SK-N-SH (cell line): Measurements from ENCODE around the gene ACD. TPM values are rescaled to one million over a fixed set of nuclear protein-coding genes. Genes with fewer than 3 reads are reported as not detected.

Experiments
- CTCF ChIA-PET: fragments of 300-600, 350-600 bp; formaldehyde crosslinking; extraction: SDS; loops from one replicate; lab custom pipeline; 2021; lab: Yijun Ruan, JAX
- POLR2A ChIA-PET: fragments of 350-600 bp; sonication (Branson Sonifier 250); formaldehyde crosslinking; extraction: SDS; loops from one replicate; lab custom pipeline; 2020; ENCODE audit warnings: antibody characterized with exemption, inconsistent platforms; lab: Yijun Ruan, JAX
- DNase-seq: peaks from one replicate; pipeline ENCODE4 v3.0.0; 2012
- H2AFZ ChIP-seq: fragments of 200-600 bp; sonication (generic); 2 replicates; pipeline ENCODE4 v1.8.1; 2016; ENCODE audit warnings: antibody characterized with exemption, mild to moderate bottlenecking, low read depth
- H3F3A ChIP-seq: fragments of 200-600 bp; sonication (generic); replicated peaks from 2 replicates; pipeline ENCODE3; 2016; ENCODE audit warnings: antibody characterized with exemption, mild to moderate bottlenecking; ENCODE audit not compliant: insufficient read depth
- H3K27ac ChIP-seq, 2 experiments: fragments of 200-500 bp in 1 of 2; fragments of 200-600 bp in 1 of 2; sonication (Bioruptor generic) in 1 of 2; sonication (generic), shearing (Covaris generic) in 1 of 2; 2 replicates each; pipeline versions ENCODE4 v1.5.1 to v1.6.1; 2014 to 2016; ENCODE audit warnings: low read depth in 2 of 2, inconsistent platforms in 1 of 2, low read length in 1 of 2, mild to moderate bottlenecking in 1 of 2, mixed read lengths in 1 of 2
- H3K27me3 ChIP-seq: fragments of 200-600 bp; sonication (generic), shearing (Covaris generic); 2 replicates; pipeline ENCODE4 v1.6.1; 2016; ENCODE audit warnings: mixed run types; ENCODE audit not compliant: insufficient read depth
- H3K36me3 ChIP-seq, 2 experiments: fragments of 200-500 bp in 1 of 2; fragments of 200-600 bp in 1 of 2; sonication (Bioruptor generic) in 1 of 2; sonication (generic) in 1 of 2; replicated peaks in 1 of 2; 2 replicates each; pipeline versions ENCODE3 to v1.5.1; 2014 to 2016; ENCODE audit warnings: low read length in 1 of 2, mild to moderate bottlenecking in 1 of 2; ENCODE audit not compliant: insufficient read depth in 2 of 2, control insufficient read depth in 1 of 2
- H3K4me1 ChIP-seq, 2 experiments: fragments of 200-500 bp in 1 of 2; fragments of 200-600 bp in 1 of 2; sonication (Bioruptor generic) in 1 of 2; sonication (generic), shearing (Covaris generic) in 1 of 2; 2 replicates each; pipeline versions ENCODE4 v1.5.1 to v1.6.1; 2014 to 2016; ENCODE audit warnings: low read depth in 1 of 2, low read length in 1 of 2, mixed run types in 1 of 2; ENCODE audit not compliant: insufficient read depth in 2 of 2, control insufficient read depth in 1 of 2
- H3K4me2 ChIP-seq: fragments of 200-600 bp; sonication (generic), shearing (Covaris generic); 2 replicates; pipeline ENCODE4 v1.6.1; 2017; ENCODE audit warnings: mixed run types
- H3K4me3 ChIP-seq, 2 experiments: fragments of 200-500 bp in 1 of 2; fragments of 200-600 bp in 1 of 2; sonication (Bioruptor generic) in 1 of 2; sonication (generic), shearing (Covaris generic) in 1 of 2; 2 replicates each; pipeline versions ENCODE4 v1.5.1 to v1.8.1; 2014 to 2016; ENCODE audit warnings: low read depth in 2 of 2, inconsistent platforms in 1 of 2, low read length in 1 of 2, mild to moderate bottlenecking in 1 of 2, mixed read lengths in 1 of 2, moderate library complexity in 1 of 2
- H3K79me2 ChIP-seq: fragments of 200-600 bp; sonication (generic); 2 replicates; pipeline ENCODE4 v1.8.1; 2017; ENCODE audit warnings: mild to moderate bottlenecking; ENCODE audit not compliant: insufficient read depth
- H3K9ac ChIP-seq: fragments of 200-600 bp; sonication (generic); 2 replicates; pipeline ENCODE4 v1.6.1; 2017; ENCODE audit warnings: mixed run types
- H3K9me2 ChIP-seq: fragments of 200-600 bp; sonication (generic); 2 replicates; pipeline ENCODE4 v1.6.1; 2017; ENCODE audit warnings: mixed run types
- H3K9me3 ChIP-seq: fragments of 200-600 bp; sonication (generic); 2 replicates; pipeline ENCODE4 v1.6.1; 2017; ENCODE audit warnings: mixed run types, mild to moderate bottlenecking, moderate library complexity
- H4K20me1 ChIP-seq: fragments of 200-600 bp; sonication (generic); 2 replicates; pipeline ENCODE4 v1.6.1; 2017; ENCODE audit warnings: mild to moderate bottlenecking, mixed run types; ENCODE audit not compliant: insufficient read depth
- ELF1 ChIP-seq: IDR thresholded peaks from 2 replicates; pipeline ENCODE4 v1.4.0; 2012
- EZH2phosphoT487 ChIP-seq: fragments of 200-600 bp; sonication (generic); IDR thresholded peaks from 2 replicates; pipeline ENCODE4 v1.6.1; 2017; ENCODE audit warnings: low read depth, mixed run types, mild to moderate bottlenecking, antibody characterized with exemption, moderate library complexity, borderline replicate concordance
- FOSL2 ChIP-seq: IDR thresholded peaks from 2 replicates; pipeline ENCODE4 v1.4.0; 2012; ENCODE audit warnings: low read depth, mild to moderate bottlenecking, moderate library complexity, borderline replicate concordance
- GATA2 ChIP-seq: sonication (generic); formaldehyde crosslinking; IDR thresholded peaks from 2 replicates; pipeline ENCODE4 v1.5.0; 2020; ENCODE audit warnings: mild to moderate bottlenecking, missing genetic modification reagents
- MEF2A ChIP-seq: IDR thresholded peaks from 2 replicates; pipeline ENCODE4 v1.4.0; 2012; ENCODE audit warnings: low read depth, borderline replicate concordance
- NFIC ChIP-seq: IDR thresholded peaks from 2 replicates; pipeline ENCODE4 v1.4.0; 2012; ENCODE audit warnings: borderline replicate concordance
- POLR2AphosphoS5 ChIP-seq: IDR thresholded peaks from 2 replicates; pipeline ENCODE4 v1.6.1; 2012; ENCODE audit warnings: low read depth, low read length
- SIN3A ChIP-seq: IDR thresholded peaks from 2 replicates; pipeline ENCODE4 v1.6.1; 2012; ENCODE audit warnings: low read depth, mild to moderate bottlenecking, low read length, moderate library complexity, borderline replicate concordance
- TEAD4 ChIP-seq: IDR thresholded peaks from 2 replicates; pipeline ENCODE4 v1.4.0; 2012; ENCODE audit warnings: mild to moderate bottlenecking, borderline replicate concordance; ENCODE audit not compliant: insufficient read depth
- WGBS: methylation state at CpG from one replicate; pipeline ENCODE4 v1.1.6; 2017; ENCODE audit warnings: low lambda C conversion rate; 5-methylcytosine and 5-hydroxymethylcytosine counted together
- polyA plus RNA-seq, 3 experiments: library from polyadenylated mRNA; depleted of rRNA; stranded (reverse); fragments of >200 nt; gene quantifications; 2 replicates each; pipeline ENCODE4 v1.2.3, GENCODE V29; 2012
- TF ChIP-seq, protein P1 (sequence below): IDR thresholded peaks from 2 replicates; pipeline ENCODE4 v1.6.1; 2012; ENCODE audit warnings: mild to moderate bottlenecking, low read depth, low read length, moderate library complexity

ACD gene
- polyA plus RNA-seq, 1 of the 3 experiments (the other 2 are of a cell fraction) = 37.8 TPM

DNA sequence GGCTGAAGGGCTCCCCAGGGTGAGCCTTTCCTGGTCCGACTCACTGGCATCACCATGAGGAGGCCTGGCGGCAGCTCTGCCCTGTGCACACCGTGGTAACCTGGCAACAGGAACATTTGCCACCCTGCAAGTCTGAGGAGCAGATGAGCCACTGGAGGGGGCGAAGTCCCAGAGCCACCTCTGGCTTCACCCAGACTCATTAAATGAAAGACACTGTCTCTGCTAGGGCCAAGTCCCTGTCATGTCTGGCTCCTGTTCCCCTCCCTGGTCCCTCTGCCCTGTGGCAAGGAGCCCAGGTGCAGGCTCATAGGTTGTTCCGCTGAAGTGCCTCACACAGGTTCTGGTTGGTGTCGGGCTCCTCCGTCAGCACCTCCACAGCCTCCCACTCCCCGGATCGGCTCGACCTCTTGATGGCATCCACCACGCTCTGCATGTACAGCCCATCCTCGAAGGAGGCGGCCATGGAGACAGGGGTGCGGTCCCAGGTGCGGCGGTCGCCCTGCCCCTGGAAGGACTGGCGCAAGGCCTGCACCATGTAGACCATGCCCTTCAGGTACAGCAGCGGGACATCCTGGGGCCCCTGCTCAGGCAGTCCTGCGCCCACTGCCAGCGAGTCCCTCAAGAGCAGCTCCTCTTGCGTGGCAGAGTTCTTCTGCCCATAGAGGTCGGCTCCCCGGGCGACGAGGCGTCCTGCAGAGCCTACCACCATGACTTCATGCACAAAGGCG is 15.0 kb upstream of the ACD start:
- no peak for DNase-seq
- ChIA-PET POLR2A (no interaction called here), CTCF (interaction anchor here (0.6 to 6.3 kb wide), 4 partner anchors 77 to 154 kb away, joined by 3 to 40 read pairs (median 3); no protein-coding TSS in a partner anchor)
- no peaks in the 10 kb centered on the region for H3F3A ChIP-seq
- H3K9me2 ChIP-seq = no peaks in the 10 kb centered on the region
- H2AFZ ChIP-seq = no peak overlapping the region
- no peaks in the 10 kb centered on the region for H3K9me3 ChIP-seq
- no peak overlapping the region for H3K4me3 ChIP-seq
- H4K20me1 ChIP-seq = no peaks in the 10 kb centered on the region
- TF ChIP-seq POLR2AphosphoS5 (no peak), NFIC (no peak), TEAD4 (no peak), EZH2phosphoT487 (no peak), ELF1 (no peak), SIN3A (no peak), FOSL2 (no peak)
- TF ChIP-seq, protein P1, sequence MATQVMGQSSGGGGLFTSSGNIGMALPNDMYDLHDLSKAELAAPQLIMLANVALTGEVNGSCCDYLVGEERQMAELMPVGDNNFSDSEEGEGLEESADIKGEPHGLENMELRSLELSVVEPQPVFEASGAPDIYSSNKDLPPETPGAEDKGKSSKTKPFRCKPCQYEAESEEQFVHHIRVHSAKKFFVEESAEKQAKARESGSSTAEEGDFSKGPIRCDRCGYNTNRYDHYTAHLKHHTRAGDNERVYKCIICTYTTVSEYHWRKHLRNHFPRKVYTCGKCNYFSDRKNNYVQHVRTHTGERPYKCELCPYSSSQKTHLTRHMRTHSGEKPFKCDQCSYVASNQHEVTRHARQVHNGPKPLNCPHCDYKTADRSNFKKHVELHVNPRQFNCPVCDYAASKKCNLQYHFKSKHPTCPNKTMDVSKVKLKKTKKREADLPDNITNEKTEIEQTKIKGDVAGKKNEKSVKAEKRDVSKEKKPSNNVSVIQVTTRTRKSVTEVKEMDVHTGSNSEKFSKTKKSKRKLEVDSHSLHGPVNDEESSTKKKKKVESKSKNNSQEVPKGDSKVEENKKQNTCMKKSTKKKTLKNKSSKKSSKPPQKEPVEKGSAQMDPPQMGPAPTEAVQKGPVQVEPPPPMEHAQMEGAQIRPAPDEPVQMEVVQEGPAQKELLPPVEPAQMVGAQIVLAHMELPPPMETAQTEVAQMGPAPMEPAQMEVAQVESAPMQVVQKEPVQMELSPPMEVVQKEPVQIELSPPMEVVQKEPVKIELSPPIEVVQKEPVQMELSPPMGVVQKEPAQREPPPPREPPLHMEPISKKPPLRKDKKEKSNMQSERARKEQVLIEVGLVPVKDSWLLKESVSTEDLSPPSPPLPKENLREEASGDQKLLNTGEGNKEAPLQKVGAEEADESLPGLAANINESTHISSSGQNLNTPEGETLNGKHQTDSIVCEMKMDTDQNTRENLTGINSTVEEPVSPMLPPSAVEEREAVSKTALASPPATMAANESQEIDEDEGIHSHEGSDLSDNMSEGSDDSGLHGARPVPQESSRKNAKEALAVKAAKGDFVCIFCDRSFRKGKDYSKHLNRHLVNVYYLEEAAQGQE = no peak
- no peak overlapping the region for H3K9ac ChIP-seq
- no peaks in the 10 kb centered on the region for H3K79me2 ChIP-seq
- peak overlapping the region in 1 of 2 experiments; percentile 8; a peak in 1 of 4 replicates for H3K27ac ChIP-seq
- 93% methylated on average over 16 of the region's 28 CpGs for WGBS
- H3K36me3 ChIP-seq = peaks cover 5 to 10% of the 10 kb centered on the region in 2 experiments
- no peaks in the 10 kb centered on the region for H3K27me3 ChIP-seq
- H3K4me2 ChIP-seq = no peak overlapping the region
- H3K4me1 ChIP-seq = peaks cover 15 to 26% of the 10 kb centered on the region in 2 experiments; a peak in 2 of 4 replicates

DNA sequence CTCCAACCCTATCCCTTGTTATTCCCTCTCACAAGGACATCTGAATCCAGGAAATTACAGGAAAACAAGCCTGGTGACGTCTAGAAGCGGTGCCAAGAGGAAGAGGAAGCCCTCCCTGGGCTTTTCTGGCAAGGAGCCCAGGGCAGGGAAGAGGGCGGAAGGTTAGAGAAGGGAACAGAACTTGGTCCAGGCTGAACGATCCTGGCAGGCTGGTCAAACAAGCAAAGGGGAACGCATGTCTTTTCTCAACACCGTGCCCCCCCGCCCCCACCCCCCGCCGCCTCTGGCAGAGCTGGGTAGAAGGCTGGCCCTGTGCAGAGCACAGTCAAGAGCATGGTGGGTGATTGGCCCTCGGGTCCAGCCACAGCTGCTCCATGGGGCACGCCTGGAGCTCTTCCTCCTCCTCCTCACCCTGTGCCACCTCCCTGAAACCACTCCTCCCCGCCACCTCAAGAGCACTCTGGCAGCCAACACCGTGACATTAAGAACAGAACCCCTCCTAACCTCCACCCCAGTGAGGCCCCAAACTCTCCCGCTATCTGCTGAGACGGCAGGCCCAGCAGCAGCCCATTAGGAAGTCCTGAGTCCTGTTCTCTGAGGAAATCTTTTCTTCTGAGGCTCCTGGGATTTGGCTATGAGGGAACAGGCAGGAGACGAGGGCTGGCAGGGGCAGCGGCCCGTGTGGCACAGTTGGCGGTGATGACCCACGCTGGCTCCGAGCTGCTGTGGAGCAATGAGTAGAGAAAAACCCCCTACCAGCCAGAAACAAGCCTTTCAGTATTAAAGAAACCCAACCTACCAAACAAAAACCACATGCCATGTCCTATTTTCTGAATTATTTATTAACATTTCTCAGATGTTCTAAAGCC is 13.9 kb upstream of the ACD start:
- Histone ChIP-seq H3K36me3 (peaks cover 5 to 10% of the 10 kb centered on the region in 2 experiments), H3K9me2 (no peaks in the 10 kb centered on the region), H3K4me3 (no peak overlapping the region), H3K9me3 (no peaks in the 10 kb centered on the region), H4K20me1 (no peaks in the 10 kb centered on the region), H3K79me2 (no peaks in the 10 kb centered on the region), H3F3A (no peaks in the 10 kb centered on the region), H3K27ac (peak overlapping the region; percentile 32 to 69; a peak in 3 of 4 replicates), H3K9ac (no peak overlapping the region), H3K4me1 (peaks cover 15 to 26% of the 10 kb centered on the region in 2 experiments; a peak in 2 of 4 replicates), H3K27me3 (no peaks in the 10 kb centered on the region), H3K4me2 (no peak overlapping the region), H2AFZ (no peak overlapping the region)
- ChIA-PET POLR2A (no interaction called here), CTCF (interaction anchor here (0.7 to 18.3 kb wide), 19 partner anchors 8 to 395 kb away, joined by 3 to 246 read pairs (median 8); partner anchors contain the start of genes ATP6V0D1, CARMIL2, CTCF and GFOD2)
- TF ChIP-seq NFIC (peak; percentile 65), MEF2A (no peak), GATA2 (CRISPR knock-in tag) (no peak)
- DNase-seq = peak; percentile 66
- 78% methylated on average over 17 of the region's 21 CpGs for WGBS
